SK-N-MC (cell line): ENCODE measurements around the gene NOS1AP.

Experiments used
- EZH2 ChIP-seq: fragments of 200-600 bp; sonication (generic); IDR thresholded peaks from one replicate; pipeline ENCODE4 v1.6.1; 2017; ENCODE audit warnings: antibody characterized with exemption
- FOXP2 ChIP-seq: optimal IDR thresholded peaks from 2 replicates; pipeline ENCODE3; 2011; ENCODE audit warnings: mild to moderate bottlenecking, moderate library complexity; ENCODE audit not compliant: insufficient read depth; ENCODE audit errors: extremely low read length, control extremely low read depth
- POLR2AphosphoS5 ChIP-seq: IDR thresholded peaks from 2 replicates; pipeline ENCODE4 v1.6.1; 2012; ENCODE audit warnings: mild to moderate bottlenecking, low read depth, low read length, borderline replicate concordance

DNA sequence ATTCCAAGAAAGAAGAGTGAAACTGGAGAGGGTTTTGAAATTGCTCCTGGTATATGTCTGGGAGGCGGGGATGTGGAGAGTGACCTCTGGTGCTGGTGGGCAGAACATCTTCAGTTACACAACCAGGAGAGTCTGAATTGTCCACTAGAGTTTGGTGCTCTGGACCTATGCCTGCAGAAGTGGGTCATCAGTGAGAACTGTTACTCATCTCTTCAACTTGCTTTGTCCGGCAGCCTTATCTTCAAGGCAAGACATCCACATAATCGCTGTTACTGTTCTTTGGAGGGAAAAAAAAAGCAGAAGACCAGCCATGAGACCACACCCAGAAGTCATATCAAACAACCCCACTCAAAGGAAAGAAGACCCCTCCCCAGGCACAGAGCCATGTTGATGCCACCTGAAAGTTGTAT, 327.6 kb downstream of the NOS1AP start:
- no peak for TF ChIP-seq POLR2AphosphoS5
- TF ChIP-seq EZH2 = no peak
- TF ChIP-seq FOXP2 = no peak
